Caco-2 (cell line): Measurements from ENCODE around the gene TRAM2. TPM values are rescaled to one million over a fixed set of nuclear protein-coding genes. Genes with fewer than 3 reads are reported as not detected.
A peak's percentile ranks its signal among the peaks of the same experiment; 100 is the strongest.

Experiments used
- BruUV-seq: library from RNA; stranded (reverse); fragments of 400-500 nt; replicated peaks from 2 replicates; lab custom pipeline; 2021; lab: Mats Ljungman, UMichigan
- CTCF ChIA-PET: fragments of 300-600 bp; sonication (Branson Sonifier 250); formaldehyde crosslinking; loops from one replicate; lab custom pipeline; 2022; ENCODE audit warnings: antibody characterized with exemption; lab: Charles Lee
- POLR2A ChIA-PET: fragments of 300-600 bp; sonication (Branson Sonifier 250); formaldehyde crosslinking; loops from one replicate; lab custom pipeline; 2022; ENCODE audit warnings: antibody characterized with exemption; lab: Charles Lee
- DNase-seq, 2 experiments: peaks; one replicate each; pipeline versions ENCODE4 v3.0.0 to v3.0.0-alpha.2; 2020 to 2022
- H3K27me3 ChIP-seq: replicated peaks from 2 replicates; pipeline ENCODE4 v1.6.0; 2011; ENCODE audit warnings: low read length; ENCODE audit not compliant: control insufficient read depth, insufficient read depth
- H3K36me3 ChIP-seq: 2 replicates; pipeline ENCODE4 v1.5.1; 2011; ENCODE audit warnings: low read length; ENCODE audit not compliant: control insufficient read depth, insufficient read depth
- H3K4me1 ChIP-seq: fragments of 250-450 bp; sonication (Bioruptor Pico); 2 replicates; pipeline ENCODE4 v1.5.1; 2020; ENCODE audit warnings: mild to moderate bottlenecking
- H3K4me3 ChIP-seq: 2 replicates; pipeline ENCODE4 v1.5.1; 2011; ENCODE audit warnings: low read depth, mild to moderate bottlenecking, control low read depth, low read length
- H3K9me3 ChIP-seq: fragments of 250-450 bp; sonication (Bioruptor Pico); 2 replicates; pipeline ENCODE4 v1.5.1; 2020; ENCODE audit warnings: mild to moderate bottlenecking, moderate library complexity
- H3K27ac Mint-ChIP-seq: one replicate; pipeline ENCODE4 v1.8.0; 2022; ENCODE audit warnings: mixed read lengths; ENCODE audit not compliant: unreplicated experiment
- H3K27me3 Mint-ChIP-seq: one replicate; pipeline ENCODE4 v1.8.0; 2022; ENCODE audit warnings: mixed read lengths; ENCODE audit not compliant: insufficient read depth, unreplicated experiment
- H3K36me3 Mint-ChIP-seq: one replicate; pipeline ENCODE4 v1.8.0; 2022; ENCODE audit warnings: mild to moderate bottlenecking, mixed read lengths; ENCODE audit not compliant: insufficient read depth, unreplicated experiment
- H3K4me1 Mint-ChIP-seq: one replicate; pipeline ENCODE4 v1.8.0; 2022; ENCODE audit warnings: low read depth, mixed read lengths; ENCODE audit not compliant: unreplicated experiment
- H3K4me3 Mint-ChIP-seq: one replicate; pipeline ENCODE4 v1.8.0; 2022; ENCODE audit warnings: mild to moderate bottlenecking, moderate library complexity, mixed read lengths; ENCODE audit not compliant: unreplicated experiment
- H3K9me3 Mint-ChIP-seq: one replicate; pipeline ENCODE4 v1.8.0; 2022; ENCODE audit warnings: mixed read lengths; ENCODE audit not compliant: unreplicated experiment
- CTCF ChIP-seq, 2 experiments: fragments of 200-600 bp in 1 of 2; IDR thresholded peaks; 1 replicate in 1 of 2; 2 replicates in 1 of 2; pipeline versions ENCODE4 v1.5.1 to v1.8.0; 2011 to 2022; ENCODE audit warnings: antibody characterized with exemption in 1 of 2, control low read depth in 1 of 2, inconsistent platforms in 1 of 2, low read depth in 1 of 2, low read length in 1 of 2, mild to moderate bottlenecking in 1 of 2, moderate library complexity in 1 of 2; ENCODE audit not compliant: insufficient read depth in 1 of 2, severe bottlenecking in 1 of 2, unreplicated experiment in 1 of 2
- intact Hi-C: fragments of 100-400 bp; cut with micrococcal nuclease; formaldehyde crosslinking; loops from one replicate; pipeline ENCODE4 v1.10.0; 2022; ENCODE audit not compliant: unreplicated experiment
- total RNA-seq: library from RNA; stranded (reverse); gene quantifications from 2 replicates; pipeline ENCODE4 v1.2.3, GENCODE V29; 2022

TRAM2 gene
- total RNA-seq, 1 experiment from 2014 or later = 71.6 TPM

GRCh38 chr6:52489881-52490280 is 87.0 kb downstream of the TRAM2 start:
- Mint-ChIP-seq H3K27me3 (no peaks in the 10 kb centered on the region), H3K4me1 (no peaks in the 10 kb centered on the region), H3K27ac (no peak overlapping the region), H3K9me3 (no peaks in the 10 kb centered on the region), H3K4me3 (no peak overlapping the region), H3K36me3 (peaks cover 4% of the 10 kb centered on the region)
- Histone ChIP-seq H3K27me3 (no peaks in the 10 kb centered on the region), H3K9me3 (no peaks in the 10 kb centered on the region), H3K36me3 (no peaks in the 10 kb centered on the region), H3K4me1 (no peaks in the 10 kb centered on the region), H3K4me3 (no peak overlapping the region)
- DNase-seq = no peak
- CTCF ChIA-PET = no interaction called here
- TF ChIP-seq CTCF (IDR thresholded peaks at IDR 0.05; ENCODE audit: insufficient read depth in 1 of 2, low read depth in 1 of 2, low read length in 1 of 2, severe bottlenecking in 1 of 2, unreplicated experiment in 1 of 2) = no peak
- no TSS peak for BruUV-seq
- POLR2A ChIA-PET = no interaction called here
- intact Hi-C loops = no loop called here

- BruUV-seq = no TSS peak
- POLR2A ChIA-PET = no interaction called here
- Mint-ChIP-seq H3K4me3 (no peak overlapping the region), H3K27ac (peak overlapping the region; percentile 14), H3K27me3 (no peaks in the 10 kb centered on the region), H3K4me1 (no peaks in the 10 kb centered on the region), H3K9me3 (no peaks in the 10 kb centered on the region), H3K36me3 (no peaks in the 10 kb centered on the region)
- no peak overlapping the region for H3K4me3 ChIP-seq
- H3K9me3 ChIP-seq = no peaks in the 10 kb centered on the region
- H3K27me3 ChIP-seq = no peaks in the 10 kb centered on the region
- no peaks in the 10 kb centered on the region for H3K4me1 ChIP-seq
- TF ChIP-seq CTCF (IDR thresholded peaks at IDR 0.05; ENCODE audit: insufficient read depth in 1 of 2, low read depth in 1 of 2, low read length in 1 of 2, severe bottlenecking in 1 of 2, unreplicated experiment in 1 of 2) = no peak
- intact Hi-C loops = no loop called here
- DNase-seq = no peak
- no peaks in the 10 kb centered on the region for H3K36me3 ChIP-seq
- CTCF ChIA-PET = no interaction called here
These were observed 93.2 kb downstream of the TRAM2 start for GRCh38 chr6:52483671-52484003.

- BruUV-seq = no TSS peak
- H3K9me3 Mint-ChIP-seq = no peaks in the 10 kb centered on the region
- H3K27me3 Mint-ChIP-seq = no peaks in the 10 kb centered on the region
- H3K27me3 ChIP-seq = no peaks in the 10 kb centered on the region
- no peaks in the 10 kb centered on the region for H3K4me1 ChIP-seq
- no peaks in the 10 kb centered on the region for H3K36me3 ChIP-seq
- no peak overlapping the region for H3K4me3 Mint-ChIP-seq
- no peak for DNase-seq
- intact Hi-C loops = no loop called here
- TF ChIP-seq CTCF (IDR thresholded peaks at IDR 0.05; ENCODE audit: insufficient read depth in 1 of 2, low read depth in 1 of 2, low read length in 1 of 2, severe bottlenecking in 1 of 2, unreplicated experiment in 1 of 2) = no peak
- peak overlapping the region; percentile 14 for H3K27ac Mint-ChIP-seq
- no peak overlapping the region for H3K4me3 ChIP-seq
- ChIA-PET CTCF (no interaction called here), POLR2A (no interaction called here)
- H3K36me3 Mint-ChIP-seq = no peaks in the 10 kb centered on the region
- no peaks in the 10 kb centered on the region for H3K9me3 ChIP-seq
- no peaks in the 10 kb centered on the region for H3K4me1 Mint-ChIP-seq
These were observed 93.8 kb downstream of the TRAM2 start for GRCh38 chr6:52482903-52483670.
